GM19240 (cell line): ENCODE data around the gene CEBPA.
"Not testable (repeated sequence)": the region's sequence is repeated elsewhere in the genome, so short reads cannot be mapped to it uniquely, and the experiment has no call there.

Experiments
- DNase-seq: peaks from one replicate; pipeline ENCODE4 v3.0.0; 2011; ENCODE audit warnings: low spot score; ENCODE audit not compliant: insufficient read length

CEBPA gene

GRCh38 chr19:33301144-33301899, 1.0 kb downstream of the CEBPA start:
- DNase-seq: no peak

- no peak for DNase-seq
These were observed 1.5 kb downstream of the CEBPA start for GRCh38 chr19:33300894-33301143.

- no peak for DNase-seq
These were observed 2.1 kb downstream of the CEBPA start for GRCh38 chr19:33300009-33300893.

GRCh38 chr19:33299051-33299688, 3.2 kb downstream of the CEBPA start:
- no peak for DNase-seq

GRCh38 chr19:33298146-33298911, 4.0 kb downstream of the CEBPA start:
- no peak for DNase-seq

- DNase-seq: no peak
These were observed 4.8 kb downstream of the CEBPA start for GRCh38 chr19:33297401-33298145.

- DNase-seq: no peak
These were observed 5.8 kb downstream of the CEBPA start for GRCh38 chr19:33296488-33296971.

GRCh38 chr19:33295621-33296487, 6.5 kb downstream of the CEBPA start:
- no peak for DNase-seq

GRCh38 chr19:33295046-33295445, 7.3 kb downstream of the CEBPA start:
- DNase-seq: not testable (repeated sequence)

GRCh38 chr19:33294058-33294798, 8.1 kb downstream of the CEBPA start:
- DNase-seq: no peak

- DNase-seq: no peak
These were observed 8.9 kb downstream of the CEBPA start for GRCh38 chr19:33293255-33294057.

GRCh38 chr19:33292595-33293254, 9.6 kb downstream of the CEBPA start:
- no peak for DNase-seq

GRCh38 chr19:33291623-33292534, 10.5 kb downstream of the CEBPA start:
- no peak for DNase-seq

- no peak for DNase-seq
These were observed 11.2 kb downstream of the CEBPA start for GRCh38 chr19:33290956-33291622.

- DNase-seq: no peak
These were observed 12.1 kb downstream of the CEBPA start for GRCh38 chr19:33290082-33290815.
